Measurements from ENCODE around the gene MT4. TPM values are rescaled to one million over a fixed set of nuclear protein-coding genes. Genes with fewer than 3 reads are reported as not detected.

MT4 gene
- total and polyA plus RNA-seq, 2 of the 4 experiments (the other 2 are of a cell fraction), result not detected

DNA sequence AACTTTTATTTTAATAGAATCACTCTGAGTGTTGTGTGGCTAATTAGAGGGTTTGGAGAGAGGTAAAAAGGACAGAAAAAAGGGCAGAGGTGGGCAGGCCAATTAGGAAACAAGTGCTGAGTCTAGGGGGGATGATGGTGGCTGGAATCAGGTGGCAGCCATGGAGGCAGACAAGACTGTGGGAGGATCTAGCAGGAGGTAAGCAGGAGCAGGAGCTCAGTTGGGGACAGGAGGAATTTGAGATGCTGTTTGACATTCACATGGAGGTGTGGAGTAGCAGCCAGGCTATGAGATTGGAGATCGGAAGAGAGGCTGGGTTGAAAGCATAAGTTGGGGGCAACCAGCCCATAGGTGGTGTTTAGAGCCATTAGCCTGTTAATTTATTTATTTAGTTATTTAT is 3.7 kb upstream of the MT4 start:
- no peak for TF ChIP-seq RAD21 (IDR thresholded peaks at IDR 0.05; ENCODE audit: low read length)
- TF ChIP-seq, protein P1, sequence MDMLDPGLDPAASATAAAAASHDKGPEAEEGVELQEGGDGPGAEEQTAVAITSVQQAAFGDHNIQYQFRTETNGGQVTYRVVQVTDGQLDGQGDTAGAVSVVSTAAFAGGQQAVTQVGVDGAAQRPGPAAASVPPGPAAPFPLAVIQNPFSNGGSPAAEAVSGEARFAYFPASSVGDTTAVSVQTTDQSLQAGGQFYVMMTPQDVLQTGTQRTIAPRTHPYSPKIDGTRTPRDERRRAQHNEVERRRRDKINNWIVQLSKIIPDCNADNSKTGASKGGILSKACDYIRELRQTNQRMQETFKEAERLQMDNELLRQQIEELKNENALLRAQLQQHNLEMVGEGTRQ (IDR thresholded peaks at IDR 0.05; ENCODE audit: low read depth, low read length), result no peak
- no peak for TF ChIP-seq MAZ (IDR thresholded peaks at IDR 0.05; ENCODE audit: borderline replicate concordance, low read depth, low read length)
- no peak for TF ChIP-seq SMC3 (IDR thresholded peaks at IDR 0.05; ENCODE audit: low read depth, low read length)
- TF ChIP-seq CHD1 (IDR thresholded peaks at IDR 0.05; ENCODE audit: low read depth, low read length), result no peak
- H4K91ac ChIP-seq (ENCODE audit: insufficient read depth, low read depth, low read length), result no peak overlapping the region
- no peak overlapping the region for H4K8ac ChIP-seq (ENCODE audit: low read depth in 2 of 2, low read length in 2 of 2)
- H3K14ac ChIP-seq (replicated peaks; ENCODE audit: low read depth, low read length), result no peak overlapping the region
- no peak overlapping the region for H3K56ac ChIP-seq (ENCODE audit: extremely low read depth, insufficient read depth, low read length)
- no TSS peak for BruUV-seq (replicated peaks)
- H3K4me3 ChIP-seq (ENCODE audit: insufficient read depth, low read depth, low read length), result no peak overlapping the region
- dilution Hi-C loops (cut with HindIII; ENCODE audit: low sequenced_read_pairs, unreplicated experiment) (no loop called here), in situ Hi-C loops (cut with MboI; ENCODE audit: low sequenced_read_pairs) (no loop called here), intact Hi-C loops (cut with micrococcal nuclease) (no loop called here)
- H2BK5ac ChIP-seq (ENCODE audit: low read depth, low read length, poor library complexity, severe bottlenecking), result no peak overlapping the region
- ChIA-PET CTCF (interaction anchor here (1.2 to 1.6 kb wide), 2 partner anchors 14 to 16 kb away, joined by 3 read pairs; no protein-coding TSS in a partner anchor), POLR2A (ENCODE audit: unreplicated experiment) (interaction anchor here (0.7 kb wide), 1 partner anchor 232 kb away, joined by 4 read pairs; no protein-coding TSS in a partner anchor)
- 80% methylated on average over 1 of the region's 1 CpG; no CpG with 5 or more reads in 1 of the 2 experiments for whole genome bisulfite sequencing, 2 experiments (ENCODE audit: extremely low coverage in 2 of 2, insufficient read length in 1 of 2)
- H3K27ac ChIP-seq (ENCODE audit: insufficient read depth, low read length), result no peak overlapping the region
- DNase-seq, result no peak
- no peak overlapping the region for H2AK5ac ChIP-seq (ENCODE audit: low read depth, low read length)
- no peak overlapping the region for H3K23ac ChIP-seq (ENCODE audit: low read depth, low read length)
- no peaks in the 10 kb centered on the region for H3K4me1 ChIP-seq (ENCODE audit: control insufficient read depth, insufficient read depth, low read length)
- H4K5ac ChIP-seq (ENCODE audit: low read depth, low read length), result no peak overlapping the region
- no peak overlapping the region for H2AK9ac ChIP-seq (replicated peaks; ENCODE audit: low read depth, low read length, poor library complexity)
- no peaks in the 10 kb centered on the region for H3K79me1 ChIP-seq (ENCODE audit: low read depth in 1 of 2, low read length in 2 of 2)
- H3K36me3 ChIP-seq (ENCODE audit: control insufficient read depth, insufficient read depth, low read length), result no peaks in the 10 kb centered on the region
- no peak overlapping the region for H3K9ac ChIP-seq (ENCODE audit: low read depth, low read length)
- ATAC-seq (ENCODE audit: low read depth), result no peak
- H2BK20ac ChIP-seq (ENCODE audit: low read depth, low read length), result no peak overlapping the region
- H3K18ac ChIP-seq (ENCODE audit: low read depth, low read length), result no peak overlapping the region
- H3K4ac ChIP-seq (ENCODE audit: low read depth, low read length), result no peak overlapping the region
- H3K4me2 ChIP-seq (ENCODE audit: low read depth, low read length), result no peak overlapping the region
- peaks cover 31% of the 10 kb centered on the region for H3K27me3 ChIP-seq (ENCODE audit: control insufficient read depth, insufficient read depth, low read length)
- no peaks in the 10 kb centered on the region for H3K9me3 ChIP-seq (ENCODE audit: control insufficient read depth, insufficient read depth, low read length)
- no peak overlapping the region for H2AFZ ChIP-seq (replicated peaks; ENCODE audit: low read length, poor library complexity)
- 0 out of 2 replicates have a peak, but pooled peaks cover 4% of the 10 kb centered on the region for H3K9me1 ChIP-seq (ENCODE audit: insufficient read depth, low read length)
- H4K20me1 ChIP-seq (ENCODE audit: insufficient read depth, low read length), result no peaks in the 10 kb centered on the region
- no peak overlapping the region for H2BK15ac ChIP-seq (ENCODE audit: low read depth, low read length)
- H2BK120ac ChIP-seq (ENCODE audit: low read depth, low read length), result no peak overlapping the region

Data from IMR-90 (cell line).